Germinal center (tissue), 1 donor: ENCODE results near the gene TSPAN9.

Source experiments
- DNase-seq: peaks from one replicate; pipeline ENCODE4 v3.0.0; 2012; ENCODE audit warnings: mixed read lengths, low spot score

TSPAN9 gene

DNA sequence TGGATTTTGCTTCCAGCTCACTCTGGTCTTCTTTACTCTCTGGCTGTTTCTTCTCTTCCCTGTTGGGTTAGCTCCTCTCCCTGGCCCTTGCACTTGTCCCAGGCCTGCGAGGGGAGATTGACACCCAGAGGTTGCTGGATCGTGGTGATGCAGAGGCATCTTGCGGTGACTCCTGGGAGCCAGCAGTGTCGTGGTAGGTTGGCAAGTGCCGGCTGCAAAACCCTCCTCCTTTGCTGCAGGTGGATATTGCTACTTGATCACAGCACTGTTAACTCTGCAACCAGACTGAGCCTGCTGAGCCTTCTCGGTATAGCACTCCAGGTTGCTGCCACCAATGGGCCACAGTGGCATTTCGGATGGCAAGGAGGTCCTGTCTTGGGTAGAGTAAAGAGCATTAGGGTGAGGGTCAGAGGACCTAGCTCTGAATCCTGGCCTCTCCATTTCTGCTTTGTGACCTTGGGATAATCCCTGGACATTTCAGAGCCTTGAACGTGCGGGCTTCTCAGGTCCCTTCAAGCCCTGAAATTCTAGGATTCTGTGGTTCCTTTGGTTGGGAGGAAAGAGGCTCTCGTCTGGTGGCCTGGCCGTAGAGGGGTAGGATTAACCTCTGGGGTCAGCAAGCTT is 87.4 kb downstream of the TSPAN9 start:
- no peak for DNase-seq

DNA sequence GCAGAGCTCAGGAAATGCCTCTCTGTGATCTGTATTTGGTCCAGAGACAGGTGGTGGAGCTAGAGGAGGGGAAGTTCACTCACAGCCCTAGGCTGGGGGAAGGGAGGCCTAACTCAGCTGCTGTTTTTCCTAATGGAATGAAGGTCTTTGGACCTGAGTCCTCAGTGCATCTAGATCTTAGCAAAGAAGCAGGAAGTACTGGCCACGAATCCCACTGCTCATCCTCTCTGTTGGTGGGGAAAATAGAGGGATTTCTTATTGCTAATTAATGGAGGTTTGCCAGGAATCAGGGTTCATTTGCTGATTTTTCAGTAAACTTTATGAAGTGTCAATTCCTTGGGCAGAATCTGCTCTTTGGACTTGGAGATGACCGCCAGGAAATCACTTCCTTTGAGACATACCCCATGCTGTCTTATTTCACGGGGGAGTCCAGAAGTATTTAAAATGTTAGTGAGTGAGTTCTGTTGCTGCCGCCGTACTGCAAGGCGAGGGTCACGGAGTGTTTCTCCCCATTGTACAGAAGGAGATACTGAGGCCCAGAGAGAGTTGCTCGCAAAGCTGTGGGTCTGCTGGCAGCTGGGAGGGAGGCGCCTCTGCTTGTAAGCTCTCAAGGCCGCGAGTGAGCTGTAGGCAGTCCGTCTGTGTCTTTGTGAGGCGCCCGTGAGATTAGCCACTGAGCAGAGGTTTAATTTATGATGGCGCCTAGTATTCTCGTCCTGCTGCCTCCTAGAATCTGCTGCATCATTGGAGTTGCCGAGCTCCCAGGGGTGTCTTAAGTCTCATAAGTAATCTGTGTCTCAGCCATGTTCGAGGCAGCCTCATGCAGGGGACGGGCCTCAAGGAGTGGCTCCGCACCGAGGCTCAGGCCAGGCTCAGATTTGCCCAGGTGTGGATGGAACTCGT is 88.2 kb downstream of the TSPAN9 start:
- no peak for DNase-seq

DNA sequence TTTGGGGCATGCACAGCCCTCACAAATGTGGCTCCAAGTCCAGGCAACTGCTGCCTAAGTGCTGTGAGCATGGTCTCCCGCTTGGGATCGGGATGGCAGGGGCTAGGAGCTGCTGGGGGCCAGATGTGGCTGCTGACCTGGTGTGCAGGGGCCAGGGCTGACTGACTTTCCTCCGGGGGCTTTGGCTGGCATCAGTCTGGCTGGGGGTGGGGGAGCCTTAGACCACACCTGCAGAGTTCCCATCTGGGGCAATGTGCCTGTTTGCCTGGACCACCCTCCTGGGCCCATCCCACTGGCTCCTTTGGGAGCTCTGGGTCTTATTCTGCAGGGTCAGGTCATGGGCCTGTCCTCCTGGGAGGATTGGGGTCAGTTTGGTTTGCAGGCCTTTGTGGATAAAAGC is 90.5 kb downstream of the TSPAN9 start:
- DNase-seq = no peak

DNA sequence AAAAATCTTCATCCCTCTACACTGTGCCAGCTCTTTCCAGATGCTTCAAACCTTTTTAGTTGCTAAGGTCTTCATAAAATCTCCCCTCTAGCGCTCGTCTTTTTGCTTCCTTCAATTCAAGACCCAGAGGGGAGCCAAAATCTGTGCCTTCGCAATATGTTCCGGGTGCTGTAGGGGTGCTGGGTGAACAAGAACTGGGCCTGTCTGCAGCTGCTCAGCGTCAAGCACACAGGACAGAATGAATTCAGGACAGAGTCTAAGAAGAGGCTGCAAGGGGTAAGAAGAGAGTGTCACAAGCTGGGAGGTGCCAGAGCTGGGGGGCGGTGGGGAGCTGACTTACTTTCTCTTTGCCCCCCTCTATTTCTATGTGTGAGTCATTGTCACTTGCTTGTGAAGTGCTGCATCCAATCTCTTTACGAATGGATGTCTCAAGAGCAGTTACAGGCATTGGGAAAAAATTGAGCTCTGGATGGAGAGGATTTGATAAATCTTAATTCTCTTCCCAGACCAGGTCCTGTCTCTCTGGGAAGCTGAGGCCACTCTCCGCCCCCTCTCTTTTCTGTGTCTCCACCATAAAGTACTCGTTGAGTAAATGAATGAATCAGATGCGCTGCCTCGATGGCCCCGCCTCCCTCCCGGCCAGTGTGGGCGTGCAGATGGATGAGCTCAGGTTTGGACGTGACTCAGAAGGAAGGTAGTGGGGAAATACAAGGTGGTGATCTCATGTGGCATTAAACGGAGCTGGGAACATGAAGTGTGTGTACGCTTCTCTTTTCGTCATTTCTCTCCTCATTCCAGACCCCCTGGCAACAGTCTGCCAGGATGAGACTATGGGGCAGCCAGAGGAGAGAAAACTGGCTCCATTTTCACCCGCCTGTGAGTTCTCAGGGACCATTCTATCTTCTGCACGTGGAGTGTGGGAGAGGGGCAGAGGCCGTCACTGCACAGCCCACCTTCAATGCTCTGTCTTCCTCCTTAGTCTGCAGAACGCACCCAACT is 91.3 kb downstream of the TSPAN9 start:
- no peak for DNase-seq

DNA sequence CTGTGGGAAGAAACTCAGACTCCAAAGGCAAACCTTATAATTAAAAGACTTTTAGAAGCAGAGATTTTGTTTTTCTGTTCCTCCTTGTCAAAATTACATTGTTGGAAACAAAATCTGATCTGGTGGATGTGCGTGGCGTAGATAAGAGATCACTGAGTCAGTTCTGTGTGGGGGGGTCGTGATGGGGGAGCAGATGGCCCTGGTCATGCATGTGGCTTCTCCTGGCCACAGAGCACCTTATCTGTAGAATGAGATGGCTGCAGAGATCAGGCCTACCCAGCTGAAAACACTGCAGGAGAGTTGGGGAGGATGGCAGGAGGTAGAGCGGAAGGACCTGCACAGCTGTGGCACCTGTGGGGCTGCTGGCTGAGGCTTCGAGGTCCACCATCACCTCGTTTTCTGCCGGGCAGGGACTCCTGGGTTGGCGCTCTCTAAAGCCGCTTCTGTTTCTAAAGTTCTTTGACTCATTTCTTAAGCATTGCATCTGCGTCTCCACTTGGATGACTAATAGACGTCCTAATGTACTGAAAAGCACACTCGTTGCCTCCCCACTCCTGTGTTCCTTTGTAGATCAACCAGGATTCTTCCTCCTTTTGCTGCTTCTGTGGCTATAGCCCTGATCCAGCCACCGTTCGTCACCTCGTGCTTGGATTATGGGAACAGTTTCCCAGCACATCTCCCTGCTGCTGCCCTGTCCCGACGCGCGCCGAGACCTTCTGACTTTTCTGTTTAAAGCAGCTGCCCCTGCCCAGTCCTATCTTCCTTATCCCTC is 93.4 kb downstream of the TSPAN9 start:
- DNase-seq = no peak

DNA sequence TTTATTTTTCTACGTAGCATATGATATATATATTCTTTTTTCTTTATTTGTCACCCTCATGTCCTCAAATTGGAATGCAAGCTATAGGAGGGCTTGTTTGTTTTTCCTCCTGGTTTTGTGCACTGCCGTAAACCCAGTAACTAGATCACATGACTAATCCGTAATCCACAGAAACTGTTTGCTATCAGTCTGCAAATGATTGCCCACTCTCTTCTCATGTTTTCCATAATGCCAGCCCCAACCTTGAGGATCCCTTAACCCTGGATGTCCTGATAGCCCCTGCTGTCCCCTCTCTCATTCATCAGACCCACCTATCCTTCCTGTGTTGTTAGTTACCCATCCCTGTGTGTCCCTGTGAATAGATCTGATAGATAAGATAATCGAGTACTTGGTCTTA is 94.0 kb downstream of the TSPAN9 start:
- no peak for DNase-seq

DNA sequence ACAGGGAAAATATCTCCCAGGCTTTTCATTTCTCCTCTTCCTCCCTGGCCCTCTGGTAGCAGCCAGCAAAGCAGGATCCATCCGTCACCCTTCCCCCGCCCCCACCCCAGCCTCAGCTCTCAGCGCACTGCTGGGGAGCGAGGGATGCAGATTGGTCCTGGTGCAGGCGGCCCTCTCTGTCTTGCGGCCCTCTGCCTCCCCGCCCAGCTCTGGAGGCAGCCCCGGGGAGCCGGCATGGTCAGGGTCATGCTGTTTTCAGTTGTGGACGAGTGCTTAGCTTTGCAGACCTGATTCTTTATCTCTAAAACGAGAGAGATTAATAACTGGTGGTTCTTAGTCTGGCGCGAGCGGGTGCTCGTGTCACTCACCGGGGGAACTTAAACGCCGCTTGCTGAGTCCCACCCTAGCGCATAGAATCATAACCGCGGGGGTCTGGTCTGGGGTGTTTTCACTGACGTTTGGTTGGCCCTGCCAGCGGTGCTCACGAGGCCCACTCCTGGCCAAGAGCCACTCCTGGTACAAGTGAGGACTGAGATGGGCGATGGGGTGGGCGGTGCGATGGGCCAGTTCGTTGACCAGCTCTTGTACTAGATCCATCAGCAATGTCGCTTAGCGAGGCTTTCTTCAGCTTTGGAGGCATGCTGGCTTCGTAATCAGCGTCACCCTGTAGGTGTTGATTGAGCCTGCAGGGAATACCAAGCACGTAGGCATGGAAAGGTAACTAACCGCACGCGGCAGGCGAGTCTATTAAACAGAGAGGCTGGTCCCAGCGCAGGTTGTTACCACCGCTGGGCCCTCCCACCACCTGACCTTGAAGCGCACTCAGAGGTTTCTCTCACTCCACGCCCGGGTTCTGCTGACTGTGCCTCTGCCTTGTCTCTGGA is 95.2 kb downstream of the TSPAN9 start:
- DNase-seq = no peak

DNA sequence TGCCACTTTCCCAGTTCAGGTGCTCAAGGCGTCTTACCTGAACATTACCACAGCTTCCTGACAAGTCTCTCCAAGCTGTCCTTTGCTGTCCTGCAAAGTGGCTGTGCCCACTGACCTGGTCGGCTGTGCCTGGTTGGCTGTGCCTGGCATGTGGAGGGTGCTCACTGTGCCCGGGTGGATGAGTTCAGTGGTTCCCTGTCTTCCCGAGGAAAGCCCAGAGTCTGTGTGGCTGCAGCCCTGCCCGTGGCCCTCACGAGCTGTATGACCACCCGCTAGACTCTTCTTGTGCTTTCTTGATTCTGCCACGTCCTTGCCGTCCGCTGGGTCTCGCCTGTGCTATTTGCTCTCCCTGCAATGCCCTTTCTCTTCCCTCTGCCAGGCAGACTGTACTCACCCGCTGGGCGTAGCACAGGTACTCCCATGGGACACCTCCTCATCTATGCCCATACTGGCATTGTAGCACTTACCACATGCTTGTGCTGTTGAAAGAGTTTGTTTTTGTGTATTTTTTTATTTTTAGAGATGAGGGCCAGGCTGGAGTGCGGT is 95.9 kb downstream of the TSPAN9 start:
- no peak for DNase-seq

DNA sequence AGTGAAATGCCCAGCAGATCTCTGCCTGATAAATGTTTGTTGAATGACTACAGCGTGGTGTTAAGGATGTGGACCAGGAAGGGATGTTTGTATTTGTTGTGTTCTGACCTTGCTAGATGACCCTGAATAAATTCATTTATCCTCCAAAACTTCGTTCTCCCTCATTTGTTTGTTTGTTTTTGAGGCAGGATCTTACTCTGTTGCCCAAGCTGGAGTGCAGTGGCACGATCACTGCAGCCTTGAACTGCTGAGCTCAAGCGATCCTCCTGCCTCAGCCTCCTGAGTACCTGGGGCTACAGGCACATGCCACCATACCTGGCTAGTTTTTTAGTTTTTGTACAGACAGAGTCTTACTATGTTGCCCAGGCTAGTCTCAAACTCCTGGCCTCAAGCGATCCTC is 96.7 kb downstream of the TSPAN9 start:
- DNase-seq = no peak

DNA sequence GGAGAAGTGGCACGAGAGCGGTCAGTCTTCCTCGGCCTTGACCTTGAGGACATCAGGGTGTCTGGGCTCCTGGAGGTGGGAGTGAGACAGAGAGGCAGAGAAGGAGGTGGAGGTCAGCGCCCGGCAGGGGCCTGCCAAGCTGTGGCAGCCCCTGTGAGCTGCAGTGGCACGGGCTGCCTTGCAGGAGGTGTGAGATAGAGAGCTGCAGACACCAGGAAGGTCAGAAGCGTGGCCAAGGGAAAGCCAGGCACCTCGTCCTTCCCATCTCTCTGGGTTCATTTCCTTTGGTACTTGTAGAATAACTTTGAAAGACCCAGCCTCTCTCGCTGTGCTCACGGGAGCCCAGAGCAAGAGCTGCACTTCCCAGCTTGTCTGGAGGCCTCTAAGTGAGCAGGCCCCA is 98.1 kb downstream of the TSPAN9 start:
- no peak for DNase-seq

DNA sequence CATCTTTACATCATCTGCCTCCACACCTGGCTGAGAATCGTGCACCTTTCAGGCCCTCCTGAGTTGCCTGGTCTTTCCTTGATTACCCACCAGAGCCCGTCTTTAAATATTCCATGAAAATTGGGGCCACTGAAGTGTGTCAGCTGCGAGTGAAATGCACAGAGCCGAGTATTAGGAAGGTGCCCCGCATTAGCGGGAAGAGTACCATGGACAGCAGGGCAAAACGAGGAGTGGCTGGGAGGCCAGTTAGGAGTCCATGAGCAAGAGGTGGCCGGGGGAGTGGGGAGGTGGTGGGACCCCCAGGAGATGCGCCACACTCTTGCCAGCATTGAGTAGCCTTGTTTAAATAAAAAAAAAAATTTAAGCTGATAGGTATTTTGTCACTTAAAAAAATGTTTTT is 99.6 kb downstream of the TSPAN9 start:
- no peak for DNase-seq

DNA sequence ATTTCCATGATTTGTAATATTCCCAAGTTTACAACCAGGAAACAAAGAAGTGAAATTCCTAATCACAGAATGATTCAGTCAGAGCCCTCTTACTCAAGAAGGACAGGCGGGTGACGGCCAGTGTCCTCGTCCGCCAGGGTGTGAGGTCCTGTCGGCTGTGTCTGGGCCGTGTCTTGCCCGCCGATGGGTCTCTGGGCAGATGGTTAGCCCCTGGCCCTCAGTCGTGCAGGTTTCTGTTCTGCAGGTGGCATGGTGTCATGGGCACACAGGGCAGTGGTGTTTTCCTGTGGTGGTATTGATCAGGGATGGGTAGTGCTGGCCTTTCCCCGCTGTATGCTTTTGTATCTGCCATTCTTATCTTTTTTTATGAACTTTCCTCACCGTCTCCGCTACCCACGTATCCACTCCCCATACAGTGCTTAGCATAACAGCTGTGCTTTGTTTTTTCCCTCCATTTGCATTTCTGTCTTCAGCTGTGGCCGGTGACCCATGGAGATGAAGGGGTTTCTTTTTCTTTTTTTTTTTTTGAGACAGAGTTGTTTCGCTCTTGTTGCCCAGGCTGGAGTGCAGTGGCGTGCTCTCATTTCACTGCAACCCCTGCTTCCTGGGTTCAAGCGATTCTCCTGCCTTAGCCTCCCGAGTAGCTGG is 100.7 kb downstream of the TSPAN9 start:
- DNase-seq = no peak

DNA sequence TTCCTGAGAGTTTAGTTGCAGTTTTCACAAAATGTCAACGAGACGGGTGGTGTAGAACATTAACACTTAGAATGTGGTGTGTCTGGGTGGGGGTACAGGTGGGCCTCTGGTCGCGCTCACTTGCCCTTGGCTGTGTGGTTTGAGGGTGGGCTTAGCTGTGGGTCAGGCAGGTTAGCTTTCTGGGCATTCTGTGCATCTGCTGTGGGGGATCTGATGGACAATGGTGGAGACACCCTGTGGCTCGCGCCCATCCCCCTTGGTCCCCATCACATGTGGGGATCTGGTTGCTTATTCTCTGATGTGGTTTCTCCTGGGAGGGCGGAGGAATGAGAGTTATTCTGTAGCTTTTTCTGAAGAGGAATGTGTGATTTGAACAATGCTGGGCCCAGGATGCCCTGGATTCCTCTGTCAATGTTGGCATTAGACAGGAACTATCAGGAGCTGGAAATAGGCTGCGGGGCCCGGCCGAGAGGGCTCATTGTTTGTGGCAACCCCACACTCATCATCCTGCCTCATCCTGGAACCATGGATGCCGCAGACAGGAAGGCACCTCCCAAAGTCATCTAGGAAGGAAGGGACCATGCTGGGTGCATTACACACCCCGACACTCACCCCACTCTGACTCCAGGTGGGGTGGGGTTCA is 101.6 kb downstream of the TSPAN9 start:
- no peak for DNase-seq

DNA sequence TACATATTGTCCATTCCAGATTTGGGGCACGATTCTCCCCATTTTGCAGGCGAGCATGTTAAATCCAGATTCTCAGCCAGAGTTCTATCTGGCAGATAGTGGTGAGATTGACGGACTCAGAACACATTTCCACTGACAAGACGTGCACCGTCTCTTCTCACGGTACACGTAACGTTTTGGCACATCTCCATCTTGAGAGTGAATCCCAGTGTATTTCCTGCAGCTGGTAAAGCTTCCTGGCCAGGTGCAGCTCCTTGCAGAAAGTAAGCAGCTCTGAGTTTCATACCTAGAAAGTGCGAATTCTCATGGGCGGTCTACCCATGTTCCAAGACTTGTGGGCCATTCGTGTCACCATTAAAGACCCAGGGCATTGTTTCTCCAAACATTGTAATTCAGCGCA is 102.6 kb downstream of the TSPAN9 start:
- no peak for DNase-seq

DNA sequence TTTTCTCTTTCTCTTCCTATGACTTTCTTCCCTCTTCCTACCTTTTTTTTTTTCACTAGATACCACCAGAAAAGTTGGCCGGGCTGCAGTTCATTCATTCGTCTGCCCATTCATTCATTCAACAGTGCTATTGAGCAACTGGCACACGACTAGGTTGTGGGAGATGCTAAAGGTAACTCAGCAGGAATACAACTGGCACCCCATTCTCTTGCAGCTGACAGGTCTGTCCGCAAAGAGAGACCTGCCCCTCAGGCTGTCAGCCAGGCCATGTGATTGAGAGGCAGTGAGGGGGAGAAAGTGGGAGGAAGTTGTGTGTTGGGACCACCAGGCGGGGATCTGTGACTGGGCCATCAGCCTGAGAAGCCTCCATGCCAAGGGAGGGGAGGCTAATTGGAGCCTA is 105.2 kb downstream of the TSPAN9 start:
- no peak for DNase-seq

DNA sequence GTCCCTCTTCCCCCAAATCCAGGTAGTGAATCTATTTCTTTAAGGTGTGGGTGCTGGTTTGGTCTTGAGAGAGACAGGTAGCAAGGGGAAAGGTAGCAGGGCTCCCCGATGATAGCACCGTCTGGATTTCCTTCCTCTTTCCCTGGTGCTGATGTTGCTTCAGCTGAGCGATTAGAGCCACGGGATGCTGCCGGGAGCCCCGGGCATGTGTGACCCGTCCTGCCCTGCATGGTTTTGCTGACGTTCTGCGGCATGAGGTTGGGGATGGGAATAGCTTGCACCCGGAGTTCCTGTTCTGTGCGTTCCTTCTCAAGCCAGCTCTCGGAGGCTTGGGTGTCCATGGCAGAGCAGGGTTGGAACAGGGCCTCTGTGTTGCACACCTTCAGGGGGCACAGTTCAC is 107.3 kb downstream of the TSPAN9 start:
- no peak for DNase-seq

DNA sequence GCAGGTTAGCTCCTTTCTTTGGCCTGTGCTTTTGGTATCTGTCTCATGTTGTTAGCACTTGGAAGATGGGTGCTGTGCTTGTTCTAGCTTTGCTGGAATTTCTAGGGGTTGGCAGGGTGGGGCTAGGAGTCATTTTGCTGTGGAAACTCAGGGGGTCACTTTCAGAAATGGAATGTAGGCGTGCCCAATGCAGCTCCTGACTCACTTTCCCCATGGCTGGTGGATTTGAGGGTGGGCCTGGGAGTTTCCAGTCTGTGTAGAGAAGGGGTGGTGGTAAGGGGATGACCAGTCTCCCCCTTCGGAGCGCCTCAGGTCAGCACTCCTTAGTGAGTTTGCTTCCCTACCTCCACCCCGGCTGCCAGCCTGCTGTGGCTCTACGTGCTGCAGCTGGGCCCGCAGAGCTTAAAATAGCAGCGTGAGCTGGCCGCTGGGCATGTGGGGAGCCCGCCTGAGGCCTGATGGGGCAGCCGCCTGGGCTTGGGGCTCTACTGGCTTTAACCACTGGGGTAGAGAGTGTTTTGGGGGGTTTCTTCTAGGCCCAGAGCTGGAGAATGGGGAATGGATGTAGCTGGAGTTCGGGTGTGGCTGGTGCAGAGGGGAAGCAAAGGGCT is 108.2 kb downstream of the TSPAN9 start:
- no peak for DNase-seq

DNA sequence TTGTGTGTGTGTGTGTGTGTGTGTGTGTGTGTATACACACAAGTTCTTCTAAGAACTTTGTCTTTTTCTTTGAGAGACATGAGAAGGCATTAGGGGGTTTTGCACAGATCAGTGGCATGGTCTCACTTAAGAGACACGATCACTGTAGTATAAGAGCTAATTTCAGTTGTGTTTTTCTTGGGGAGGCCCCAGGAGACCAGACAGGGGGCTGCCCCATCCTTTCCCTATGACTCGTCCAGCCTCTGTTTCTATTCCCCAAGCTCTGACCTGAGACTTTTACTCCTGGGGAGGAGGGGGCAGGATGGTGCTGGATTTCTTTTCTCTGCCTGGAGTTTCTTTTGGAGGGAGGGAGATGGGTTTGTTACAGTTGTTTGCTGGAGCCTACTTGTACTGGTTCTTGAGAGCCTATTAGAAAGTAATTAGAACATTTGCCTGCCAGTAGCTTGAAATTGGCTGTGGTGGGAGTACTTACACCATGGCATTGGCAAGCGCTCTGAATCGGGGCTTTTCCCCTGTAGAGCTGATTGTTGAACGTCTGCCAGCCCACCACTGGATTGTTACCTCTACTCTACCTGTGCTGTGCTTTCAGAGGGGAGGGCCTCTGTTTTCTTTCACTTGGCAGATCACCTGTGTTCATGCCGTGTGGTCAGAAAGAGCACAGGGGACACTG is 109.5 kb downstream of the TSPAN9 start:
- no peak for DNase-seq
